ENCODE data around the gene DNASE1L2.

DNA sequence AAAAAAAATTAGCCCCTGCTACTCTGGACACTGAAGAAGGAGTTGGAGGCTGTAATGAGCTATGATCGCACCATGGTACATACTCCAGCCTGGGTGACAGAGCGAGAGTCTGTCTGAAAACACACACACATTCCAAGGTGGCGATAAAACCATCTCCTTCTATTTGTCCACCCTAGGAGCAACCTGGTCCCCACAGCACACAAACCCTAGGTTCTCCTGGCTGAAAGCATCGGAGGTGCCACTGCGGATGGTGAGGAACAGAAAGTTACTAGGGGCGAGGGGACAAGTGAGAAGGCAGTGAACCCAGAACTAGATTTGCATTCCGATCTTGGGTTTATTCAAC is 16.5 kb downstream of the DNASE1L2 start:
- TF ChIP-seq POLR2A (IDR thresholded peaks at IDR 0.05), result no peak
- TF ChIP-seq, protein P1, sequence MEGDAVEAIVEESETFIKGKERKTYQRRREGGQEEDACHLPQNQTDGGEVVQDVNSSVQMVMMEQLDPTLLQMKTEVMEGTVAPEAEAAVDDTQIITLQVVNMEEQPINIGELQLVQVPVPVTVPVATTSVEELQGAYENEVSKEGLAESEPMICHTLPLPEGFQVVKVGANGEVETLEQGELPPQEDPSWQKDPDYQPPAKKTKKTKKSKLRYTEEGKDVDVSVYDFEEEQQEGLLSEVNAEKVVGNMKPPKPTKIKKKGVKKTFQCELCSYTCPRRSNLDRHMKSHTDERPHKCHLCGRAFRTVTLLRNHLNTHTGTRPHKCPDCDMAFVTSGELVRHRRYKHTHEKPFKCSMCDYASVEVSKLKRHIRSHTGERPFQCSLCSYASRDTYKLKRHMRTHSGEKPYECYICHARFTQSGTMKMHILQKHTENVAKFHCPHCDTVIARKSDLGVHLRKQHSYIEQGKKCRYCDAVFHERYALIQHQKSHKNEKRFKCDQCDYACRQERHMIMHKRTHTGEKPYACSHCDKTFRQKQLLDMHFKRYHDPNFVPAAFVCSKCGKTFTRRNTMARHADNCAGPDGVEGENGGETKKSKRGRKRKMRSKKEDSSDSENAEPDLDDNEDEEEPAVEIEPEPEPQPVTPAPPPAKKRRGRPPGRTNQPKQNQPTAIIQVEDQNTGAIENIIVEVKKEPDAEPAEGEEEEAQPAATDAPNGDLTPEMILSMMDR (IDR thresholded peaks at IDR 0.05), result no peak
